Stomach (tissue), 4 donors: ENCODE data around the gene STK33.

Experiments
- CTCF ChIP-seq, 7 experiments: fragments of 450-650 bp in 4 of 7; fragments of 200-600 bp in 3 of 7; sonication (generic) in 3 of 7; IDR thresholded peaks; one replicate each; pipeline ENCODE4 v1.5.1; 2016 to 2019; ENCODE audit warnings: antibody characterized with exemption in 7 of 7, control low read depth in 2 of 7, mild to moderate bottlenecking in 1 of 7
- EP300 ChIP-seq: sonication (generic); formaldehyde crosslinking; IDR thresholded peaks from one replicate; pipeline ENCODE4 v1.6.1; 2017; ENCODE audit warnings: antibody characterized with exemption
- POLR2A ChIP-seq, 4 donors: fragments of 450-650 bp; IDR thresholded peaks; one replicate each; pipeline ENCODE4 v1.6.1; 2016; ENCODE audit warnings: antibody characterized with exemption in 4 of 4, control low read depth in 2 of 4, mild to moderate bottlenecking in 1 of 4, moderate library complexity in 1 of 4
- POLR2AphosphoS5 ChIP-seq, 3 donors: sonication (generic); formaldehyde crosslinking; IDR thresholded peaks; one replicate each; pipeline ENCODE4 v1.6.1; 2016; ENCODE audit warnings: antibody characterized with exemption in 3 of 3

GRCh38 chr11:8361206-8361605 lies 232.8 kb downstream of the STK33 start:
- no peak for TF ChIP-seq CTCF (IDR thresholded peaks at IDR 0.05)
- TF ChIP-seq POLR2AphosphoS5 (IDR thresholded peaks at IDR 0.05): no peak
- no peak for TF ChIP-seq POLR2A (IDR thresholded peaks at IDR 0.05)
- no peak for TF ChIP-seq EP300
